NCI-H1048 (cell line): ENCODE results near the gene ALKBH5.

Experiments used
- DNase-seq: peaks from one replicate; lab custom pipeline; 2025; lab: John Stamatoyannopoulos, UW

ALKBH5 gene

GRCh38 chr17:18245038-18245776, 61.6 kb downstream of the ALKBH5 start:
- no peak for DNase-seq

- DNase-seq, result no peak
Observed at GRCh38 chr17:18246109-18246725, 62.6 kb downstream of the ALKBH5 start.

- peak; percentile 71 for DNase-seq
Observed at GRCh38 chr17:18246880-18247612, 63.4 kb downstream of the ALKBH5 start.

GRCh38 chr17:18247613-18248001, 64.0 kb downstream of the ALKBH5 start:
- DNase-seq, result no peak

- no peak for DNase-seq
Observed at GRCh38 chr17:18248300-18248731, 64.7 kb downstream of the ALKBH5 start.

GRCh38 chr17:18248811-18249210, 65.2 kb downstream of the ALKBH5 start:
- DNase-seq, result no peak

- DNase-seq, result no peak
Observed at GRCh38 chr17:18250259-18250658, 66.6 kb downstream of the ALKBH5 start.

GRCh38 chr17:18250708-18251107, 67.1 kb downstream of the ALKBH5 start:
- no peak for DNase-seq

GRCh38 chr17:18251204-18251603, 67.6 kb downstream of the ALKBH5 start:
- DNase-seq, result no peak

GRCh38 chr17:18252160-18252559, 68.5 kb downstream of the ALKBH5 start:
- DNase-seq, result no peak

GRCh38 chr17:18253187-18253884, 69.7 kb downstream of the ALKBH5 start:
- DNase-seq, result no peak

GRCh38 chr17:18253947-18254821, 70.6 kb downstream of the ALKBH5 start:
- DNase-seq, result no peak

GRCh38 chr17:18254888-18255649, 71.4 kb downstream of the ALKBH5 start:
- DNase-seq, result no peak

- no peak for DNase-seq
Observed at GRCh38 chr17:18256351-18256750, 72.7 kb downstream of the ALKBH5 start.

GRCh38 chr17:18256776-18257175, 73.1 kb downstream of the ALKBH5 start:
- DNase-seq, result no peak

GRCh38 chr17:18257268-18257981, 73.8 kb downstream of the ALKBH5 start:
- DNase-seq, result no peak

GRCh38 chr17:18257982-18258355, 74.3 kb downstream of the ALKBH5 start:
- no peak for DNase-seq

GRCh38 chr17:18258356-18259038, 74.9 kb downstream of the ALKBH5 start, which contains the start of gene FLII:
Gene FLII (minus strand): TSS chr17:18258738. CDS start chr17:18258690, 48 bp downstream.
- no peak for DNase-seq
